Measurements from ENCODE around the gene SLC38A1.
"Not testable (repeated sequence)": the region's sequence is repeated elsewhere in the genome, so short reads cannot be mapped to it uniquely, and the experiment has no call there.

SLC38A1 gene

DNA sequence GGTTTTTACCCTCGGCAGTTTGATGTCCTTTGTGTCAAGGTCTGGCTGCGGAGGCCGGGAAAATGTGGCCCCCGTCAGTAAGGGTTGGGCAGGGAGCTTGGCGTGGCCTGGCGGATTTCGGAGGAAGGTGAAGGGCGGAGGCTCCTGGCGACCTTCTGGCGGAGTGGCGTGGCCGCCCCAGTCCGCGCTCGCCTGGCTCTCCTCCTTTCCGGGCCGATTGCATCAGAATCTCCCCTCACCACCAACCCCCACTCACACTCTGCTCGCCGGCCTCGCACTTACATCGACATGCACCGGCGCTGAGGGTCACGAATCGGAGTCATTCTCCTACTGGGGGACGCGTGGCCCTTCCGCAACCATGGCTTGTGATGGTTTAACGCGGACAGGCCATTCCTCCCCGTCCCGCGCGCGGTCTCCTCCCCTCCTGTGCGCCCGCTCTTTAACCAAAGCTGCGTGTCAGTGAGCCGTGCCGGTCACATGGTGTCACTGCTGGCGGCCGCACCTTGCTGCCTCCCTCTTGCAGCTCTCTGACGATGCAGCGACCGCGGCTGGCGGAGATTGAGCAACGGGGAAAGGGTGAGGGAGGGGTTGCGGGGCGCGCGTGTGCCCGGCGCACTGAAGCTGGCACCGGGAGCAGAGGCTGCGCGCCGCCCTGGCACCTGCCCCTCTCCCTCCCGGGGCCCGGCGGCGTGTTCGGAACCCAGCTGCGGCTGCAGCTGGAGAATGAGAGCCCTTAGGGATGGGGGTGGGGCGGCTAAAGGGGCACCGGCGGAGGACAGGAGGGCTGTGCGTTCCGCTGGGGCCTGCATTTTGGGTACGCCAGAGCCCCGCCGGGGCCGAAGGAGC is at the start of gene SLC38A1:
Gene SLC38A1 (minus strand): TSS at position 461 of the 846 bp plus-strand sequence. CDS start 29,243 bp downstream, outside the sequence.
- peak; percentile 76 for DNase-seq (ENCODE audit: low read depth)

GRCh38 chr12:46318037-46318436 is 49.2 kb upstream of the SLC38A1 start:
- DNase-seq (ENCODE audit: low read depth): no peak

DNA sequence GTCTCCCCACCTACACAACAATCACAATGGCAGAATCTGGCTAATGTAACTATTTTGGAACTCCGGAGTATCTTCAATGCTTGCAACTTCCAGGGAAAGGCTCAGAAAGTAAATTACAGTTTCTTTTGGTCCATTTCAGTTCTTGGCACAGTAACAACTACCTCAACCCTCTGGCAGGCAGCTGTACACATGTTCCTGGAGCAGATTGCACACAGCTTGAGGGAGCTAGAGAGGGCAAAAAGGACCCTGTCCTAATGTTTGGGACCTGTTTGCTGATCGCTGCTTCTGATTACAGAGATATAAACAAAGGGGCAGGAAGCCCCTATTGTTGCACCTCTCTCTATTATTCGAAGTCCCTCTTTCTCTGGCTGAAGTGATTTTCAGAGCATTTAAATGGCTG is 35.2 kb upstream of the SLC38A1 start:
- DNase-seq (ENCODE audit: low read depth): no peak

GRCh38 chr12:46303039-46303666 is 34.3 kb upstream of the SLC38A1 start:
- no peak for DNase-seq (ENCODE audit: low read depth)

DNA sequence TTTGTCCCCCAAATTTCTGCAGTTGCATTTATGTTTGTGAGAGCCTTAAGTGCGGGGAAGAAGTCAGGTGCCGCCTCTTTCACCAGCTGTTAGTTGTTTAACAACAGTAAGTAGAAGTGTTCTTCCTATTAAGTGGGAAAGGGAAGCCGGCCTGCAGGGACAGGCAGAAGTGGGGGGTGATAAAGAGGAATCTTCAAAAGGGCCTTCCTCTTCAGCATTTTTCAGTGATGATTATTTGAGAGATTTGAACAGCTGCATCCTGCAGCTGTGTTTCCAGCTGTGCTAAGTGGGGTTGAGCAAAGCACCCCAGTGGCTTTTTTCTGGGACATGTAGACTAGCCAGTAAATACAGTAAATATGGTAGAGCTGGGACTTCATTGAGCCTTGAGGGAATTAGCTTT is 32.1 kb upstream of the SLC38A1 start:
- no peak for DNase-seq (ENCODE audit: low read depth)

DNA sequence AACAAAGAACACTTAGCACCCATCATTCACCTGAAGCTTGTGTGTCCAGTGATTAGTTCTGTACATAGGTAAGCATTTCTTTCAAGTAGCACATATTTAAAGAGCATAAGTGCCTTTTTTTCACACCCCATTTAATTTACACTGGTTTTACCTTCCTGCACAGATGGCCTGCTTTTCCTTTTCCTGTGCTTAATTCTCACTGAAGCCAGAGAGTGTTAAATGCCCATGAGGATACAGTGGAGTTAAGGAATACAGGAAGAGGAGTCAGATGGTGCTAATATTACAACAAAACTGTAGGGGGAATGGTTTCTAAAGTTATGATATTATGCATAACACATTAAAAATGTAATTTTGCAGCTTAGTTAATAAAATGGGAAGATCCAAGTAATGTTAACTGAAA is 31.0 kb upstream of the SLC38A1 start:
- DNase-seq (ENCODE audit: low read depth): no peak

DNA sequence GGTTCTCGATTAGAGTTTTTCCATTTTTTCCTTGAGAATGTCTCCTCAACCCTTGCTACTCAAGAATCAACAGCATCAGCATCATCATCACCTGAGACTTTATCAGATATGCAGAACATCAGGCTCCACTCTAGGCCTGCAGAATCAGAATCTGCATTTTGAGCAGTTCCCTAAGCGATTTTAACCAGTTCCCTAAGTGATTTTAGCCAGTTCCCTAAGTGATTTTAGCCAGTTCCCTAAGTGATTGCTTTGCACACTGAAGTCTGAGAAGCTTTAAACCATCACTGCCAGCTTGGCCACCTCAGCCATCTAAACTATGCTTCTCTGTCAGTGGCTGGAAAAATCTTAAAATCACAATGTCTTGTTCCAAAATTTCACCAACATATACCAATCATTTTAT is 29.4 kb upstream of the SLC38A1 start:
- no peak for DNase-seq (ENCODE audit: low read depth)

- DNase-seq (ENCODE audit: low read depth): no peak
Measured at GRCh38 chr12:46296822-46297221, 28.0 kb upstream of the SLC38A1 start.

- DNase-seq (ENCODE audit: low read depth): no peak
Measured at GRCh38 chr12:46292754-46293402, 24.0 kb upstream of the SLC38A1 start.

DNA sequence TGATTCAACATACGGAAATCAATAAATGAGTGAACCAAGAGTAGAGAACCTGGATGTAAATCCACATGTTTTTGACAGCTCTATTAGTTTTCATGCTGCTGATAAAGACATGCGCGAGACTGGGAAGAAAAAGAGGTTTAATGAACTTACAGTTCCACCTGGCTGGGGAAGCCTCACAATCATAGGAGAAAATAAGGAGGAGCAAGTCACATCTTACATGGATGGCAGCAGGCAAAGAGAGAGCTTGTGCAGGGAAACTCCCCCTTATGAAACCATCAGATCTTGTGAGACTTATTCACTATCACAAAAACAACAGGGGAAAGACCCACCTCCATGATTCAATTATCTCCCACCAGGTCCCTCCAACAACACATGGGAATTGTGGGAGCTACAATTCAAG is 23.1 kb upstream of the SLC38A1 start:
- not testable (repeated sequence) for DNase-seq (ENCODE audit: low read depth)

DNA sequence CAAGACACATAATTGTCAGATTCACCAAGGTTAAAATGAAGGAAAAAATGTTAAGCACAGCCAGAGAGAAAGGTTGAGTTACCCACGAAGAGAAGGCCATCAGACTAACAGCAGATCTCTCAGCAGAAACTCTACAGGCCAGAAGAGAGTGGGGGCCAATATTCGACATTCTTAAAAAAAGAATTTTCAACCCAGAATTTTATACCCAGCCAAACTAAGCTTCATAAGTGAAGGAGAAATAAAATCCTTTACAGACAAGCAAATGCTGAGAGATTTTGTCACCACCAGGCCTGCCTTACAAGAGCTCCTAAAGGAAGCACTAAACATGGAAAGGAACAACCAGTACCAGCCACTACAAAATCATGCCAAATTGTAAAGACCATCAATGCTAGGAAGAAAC is 16.3 kb upstream of the SLC38A1 start:
- DNase-seq (ENCODE audit: low read depth): not testable (repeated sequence)

DNA sequence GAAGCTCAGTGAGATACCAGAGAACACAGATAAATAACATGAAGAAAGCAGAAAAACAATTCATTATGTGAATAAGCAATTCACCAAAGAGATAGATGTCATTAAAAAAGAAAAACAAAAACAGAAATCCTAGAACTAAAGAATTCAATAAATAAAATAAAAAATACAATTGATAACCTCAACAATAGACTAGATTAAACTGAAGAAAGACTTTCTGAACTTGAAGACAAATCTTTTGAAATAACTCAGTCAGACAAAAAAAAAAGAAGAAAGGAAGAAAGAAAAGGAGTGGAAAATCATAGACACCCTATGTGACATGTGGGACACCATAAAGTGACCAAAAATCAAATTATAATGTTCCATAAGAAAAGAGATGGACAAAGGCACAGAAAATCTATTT is 14.0 kb upstream of the SLC38A1 start:
- DNase-seq (ENCODE audit: low read depth): no peak

- DNase-seq (ENCODE audit: low read depth): no peak
Measured at GRCh38 chr12:46276756-46277155, 7.9 kb upstream of the SLC38A1 start.

DNA sequence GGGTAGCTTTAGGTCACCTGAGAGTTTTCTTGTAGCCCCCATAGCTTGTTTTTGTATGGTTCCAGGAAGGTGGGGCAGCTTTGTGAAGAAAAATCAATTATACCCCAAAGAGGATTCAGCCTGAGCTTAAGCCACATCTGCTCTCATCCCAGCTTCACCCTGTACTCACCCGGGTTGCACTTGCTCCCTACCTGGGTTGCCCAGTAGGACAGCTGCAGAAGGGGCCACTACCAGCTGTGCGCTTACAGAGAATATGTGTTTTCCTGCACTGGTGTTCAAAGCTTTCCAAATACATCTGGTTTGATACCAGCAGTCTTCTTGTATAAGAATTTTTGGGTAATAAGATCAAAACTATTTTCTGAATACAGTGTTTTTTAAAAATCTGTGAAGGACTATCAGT is 3.0 kb upstream of the SLC38A1 start:
- DNase-seq (ENCODE audit: low read depth): no peak

DNA sequence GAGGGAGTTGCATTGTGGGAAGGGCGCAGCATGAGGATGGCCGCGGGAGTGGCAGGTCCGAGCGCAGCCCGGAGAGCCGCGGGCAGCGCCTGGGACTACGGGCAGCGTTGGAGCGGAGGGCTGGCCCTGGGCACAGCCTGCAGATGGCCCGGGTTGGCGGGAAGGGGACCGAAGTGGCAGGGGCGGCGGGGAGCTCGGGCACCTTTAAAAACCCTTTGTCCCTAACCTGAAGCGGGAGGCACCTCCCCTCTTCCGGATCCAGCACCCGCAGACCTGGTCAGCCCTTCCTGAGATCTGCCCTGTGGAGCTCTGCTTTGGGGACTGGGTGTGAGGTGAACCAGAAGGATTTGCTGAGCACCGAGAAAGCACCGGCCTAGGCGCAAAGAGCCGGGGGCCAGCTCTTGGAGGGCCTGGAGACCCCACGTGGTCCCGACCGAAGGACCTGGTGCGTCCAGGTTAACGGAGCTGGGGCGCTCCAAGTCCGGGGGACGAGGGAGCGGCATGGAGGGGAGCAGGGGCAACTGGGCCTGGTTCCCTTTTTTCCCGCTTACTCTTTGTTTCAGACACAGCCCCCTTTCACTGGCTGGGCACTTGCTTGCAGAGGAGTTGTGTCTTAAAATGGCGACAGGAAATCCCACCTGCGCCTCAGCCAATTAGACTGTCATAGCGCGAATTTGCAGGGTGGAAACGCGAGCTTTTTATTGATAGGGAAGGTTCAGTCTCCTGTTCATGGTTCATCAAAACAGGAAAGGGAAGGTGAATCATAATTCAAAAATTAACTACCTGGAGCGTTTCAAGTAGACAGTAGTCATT is 792 bp upstream of the SLC38A1 start:
- peak; percentile 51 for DNase-seq (ENCODE audit: low read depth)

DNA sequence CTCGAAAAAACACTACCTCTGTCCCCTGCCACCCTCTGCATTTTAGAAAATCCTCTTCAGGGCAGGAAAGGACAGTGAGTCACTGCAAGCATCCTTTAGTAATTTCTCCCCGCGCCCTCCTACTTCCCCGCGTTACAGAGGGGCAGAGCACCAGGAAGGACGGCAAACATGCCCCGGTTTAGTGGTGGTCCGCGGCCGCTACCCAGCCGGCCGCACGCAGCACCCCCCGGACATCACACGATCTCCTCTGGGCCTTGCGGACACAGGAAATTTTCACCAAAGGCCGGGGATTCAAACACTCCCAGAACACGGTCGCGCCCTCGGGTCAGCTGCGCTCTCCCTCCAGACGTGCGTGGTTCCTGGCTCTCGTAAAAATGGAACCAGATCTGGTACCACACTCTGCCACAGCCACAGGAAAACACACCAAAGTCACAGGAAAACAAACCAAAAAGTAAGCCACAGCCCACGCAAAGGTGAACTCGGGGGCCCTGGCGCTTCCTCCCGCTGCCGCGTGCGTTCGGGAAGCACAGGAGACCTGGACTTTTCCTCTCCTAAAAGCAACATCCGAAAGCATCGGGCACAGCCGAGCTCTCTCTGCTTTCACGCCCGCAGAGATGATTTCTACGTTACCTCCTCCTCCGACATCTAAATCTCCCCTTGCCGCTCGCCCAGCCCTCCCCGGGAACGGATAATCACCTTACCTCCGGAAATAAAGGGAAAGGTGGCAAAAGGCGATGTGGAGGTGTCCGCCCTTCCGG is 839 bp downstream of the SLC38A1 start:
- peak; percentile 13 for DNase-seq (ENCODE audit: low read depth)

DNA sequence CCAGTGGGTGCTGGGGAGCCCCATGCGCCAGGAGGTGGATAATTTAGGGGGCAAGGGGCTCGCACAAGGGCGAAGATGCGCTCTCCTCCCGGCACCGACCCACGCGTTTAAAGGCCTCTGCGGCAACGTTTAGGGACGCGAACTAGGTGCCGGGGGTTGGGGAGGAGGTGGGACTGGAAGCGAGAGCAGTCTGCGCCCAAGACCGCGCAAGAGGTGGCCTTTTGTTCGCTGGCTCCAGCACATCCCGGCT is 1.3 kb downstream of the SLC38A1 start:
- peak; percentile 25 for DNase-seq (ENCODE audit: low read depth)

- DNase-seq (ENCODE audit: low read depth): peak; percentile 40
Measured at GRCh38 chr12:46266869-46267574, 1.8 kb downstream of the SLC38A1 start.

DNA sequence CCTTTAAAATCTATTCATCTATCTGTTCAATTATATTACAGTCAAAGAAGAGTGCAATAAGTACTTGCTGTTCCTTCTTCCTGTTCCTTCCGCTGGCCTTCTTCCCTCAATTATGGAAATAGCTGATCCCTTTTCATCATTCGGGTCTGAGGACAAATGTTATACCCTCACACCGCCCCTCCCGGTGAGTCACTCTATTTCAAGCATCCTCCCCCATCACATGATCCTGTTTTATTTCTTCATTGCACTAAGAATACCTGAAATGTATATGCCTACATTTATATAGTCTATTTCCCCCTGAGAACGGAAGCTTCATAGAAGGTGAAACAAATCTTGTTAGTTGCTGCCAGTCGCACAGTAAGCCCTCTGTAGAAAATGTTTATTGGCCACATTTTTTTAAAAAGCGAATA is 2.5 kb downstream of the SLC38A1 start:
- no peak for DNase-seq (ENCODE audit: low read depth)

GRCh38 chr12:46265734-46266133 is 3.1 kb downstream of the SLC38A1 start:
- DNase-seq (ENCODE audit: low read depth): no peak

GRCh38 chr12:46265102-46265501 is 3.7 kb downstream of the SLC38A1 start:
- DNase-seq (ENCODE audit: low read depth): no peak
